IPS-NIHi7 (cell line): ENCODE measurements around the gene SECISBP2.
"Not testable (repeated sequence)": the region's sequence is repeated elsewhere in the genome, so short reads cannot be mapped to it uniquely, and the experiment has no call there.

Experiments
- DNase-seq: peaks from one replicate; pipeline ENCODE4 v3.0.0; 2012; ENCODE audit warnings: mixed read lengths; ENCODE audit errors: extremely low spot score

The SECISBP2 gene

DNA sequence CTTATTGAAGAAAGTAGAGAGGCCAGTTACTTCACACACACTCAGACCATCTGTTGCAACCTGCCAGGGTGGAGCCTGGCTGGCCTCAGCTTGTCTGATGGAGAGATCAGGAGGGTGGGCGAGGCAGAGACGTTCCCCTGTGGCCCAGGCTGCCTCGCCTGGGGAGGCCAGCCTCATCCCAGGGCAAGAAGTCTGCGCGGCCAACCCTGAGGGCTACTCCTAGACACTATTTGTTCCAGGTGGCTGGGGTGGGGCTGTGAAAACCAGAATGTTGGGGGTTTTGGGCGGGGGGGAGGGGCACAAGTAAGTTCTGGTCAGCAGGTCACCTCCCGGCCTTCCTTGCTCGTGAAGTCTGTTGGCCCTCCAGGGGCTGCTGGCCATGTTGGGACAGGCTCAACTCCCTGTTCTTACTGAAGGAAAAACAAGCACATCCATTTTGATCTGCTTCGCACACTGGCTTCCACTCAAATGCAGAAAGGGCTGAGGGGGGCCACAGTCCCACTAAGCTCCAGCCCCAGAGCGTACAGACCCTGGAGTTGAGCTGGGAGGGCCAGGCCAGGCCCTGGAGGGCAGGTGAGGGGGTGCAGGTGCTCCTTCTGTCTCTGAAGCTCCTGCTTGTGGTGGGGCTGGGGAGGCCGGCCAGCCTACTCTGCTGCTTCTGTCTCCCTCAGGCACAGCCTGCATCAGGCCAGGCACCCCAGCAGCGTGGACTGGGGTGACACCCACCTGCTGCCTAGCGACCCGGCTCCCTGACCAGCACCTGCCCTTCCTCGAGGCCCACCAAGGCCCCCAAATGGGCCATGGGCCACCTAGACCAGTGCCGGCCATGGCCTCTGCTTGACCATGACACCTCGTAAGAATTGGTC is 46.6 kb downstream of the SECISBP2 start:
- DNase-seq = no peak

DNA sequence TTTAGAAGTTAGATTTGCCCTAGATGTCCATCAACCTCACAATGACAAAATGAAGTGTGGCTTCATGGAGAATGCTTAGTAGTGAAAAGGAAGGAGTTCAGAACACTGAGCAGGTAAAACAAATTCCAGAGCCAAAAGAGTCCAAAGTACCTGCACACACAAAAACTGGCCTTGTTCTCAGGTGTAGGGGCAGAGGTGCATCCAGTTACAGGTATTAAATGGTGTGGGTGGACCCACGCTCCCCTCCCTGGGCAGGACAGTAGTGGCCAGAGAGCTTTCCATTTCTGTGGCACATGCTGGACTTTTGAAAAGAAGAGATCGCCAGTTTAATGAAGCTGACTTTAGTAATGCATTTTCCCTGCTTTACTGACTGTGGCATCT is 47.2 kb downstream of the SECISBP2 start:
- DNase-seq = no peak

DNA sequence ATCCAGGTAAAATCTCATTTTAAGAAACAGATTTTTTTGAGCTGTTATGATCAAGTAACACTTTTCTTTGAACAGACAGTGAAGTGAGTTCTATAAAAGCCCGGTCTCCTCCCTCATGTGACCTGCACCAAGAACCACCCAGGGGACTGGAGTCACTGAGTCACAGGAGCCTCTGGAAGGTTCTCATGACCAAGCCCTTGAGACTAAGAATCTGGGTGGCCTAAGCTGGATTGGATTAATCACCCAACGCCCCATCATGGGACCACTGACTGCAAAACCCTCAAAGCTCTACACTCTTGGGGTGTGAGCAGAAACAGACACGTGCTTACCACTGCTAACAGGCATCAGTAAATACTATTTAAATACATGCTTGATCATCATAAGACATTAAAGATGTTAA is 48.4 kb downstream of the SECISBP2 start:
- no peak for DNase-seq

DNA sequence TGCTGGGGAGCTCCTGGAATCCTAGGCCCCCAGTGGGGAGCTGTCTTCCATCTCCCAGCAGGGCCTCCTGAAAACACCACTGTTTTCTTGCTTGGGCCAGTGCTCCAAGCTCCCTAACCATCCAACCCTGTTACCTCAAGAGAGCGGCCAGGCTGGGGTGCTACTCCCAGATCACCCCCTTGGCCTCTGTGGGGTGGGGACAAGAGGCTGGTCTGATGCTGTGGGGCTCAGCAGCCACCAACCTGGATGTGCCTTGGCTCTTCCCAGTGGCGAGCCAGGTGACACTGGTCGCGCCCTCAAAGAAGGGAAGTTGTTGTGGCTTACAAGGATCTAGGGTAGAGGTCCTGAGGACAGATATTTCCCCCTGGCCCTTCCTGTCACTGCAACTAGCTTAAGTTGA is 49.0 kb downstream of the SECISBP2 start:
- no peak for DNase-seq

DNA sequence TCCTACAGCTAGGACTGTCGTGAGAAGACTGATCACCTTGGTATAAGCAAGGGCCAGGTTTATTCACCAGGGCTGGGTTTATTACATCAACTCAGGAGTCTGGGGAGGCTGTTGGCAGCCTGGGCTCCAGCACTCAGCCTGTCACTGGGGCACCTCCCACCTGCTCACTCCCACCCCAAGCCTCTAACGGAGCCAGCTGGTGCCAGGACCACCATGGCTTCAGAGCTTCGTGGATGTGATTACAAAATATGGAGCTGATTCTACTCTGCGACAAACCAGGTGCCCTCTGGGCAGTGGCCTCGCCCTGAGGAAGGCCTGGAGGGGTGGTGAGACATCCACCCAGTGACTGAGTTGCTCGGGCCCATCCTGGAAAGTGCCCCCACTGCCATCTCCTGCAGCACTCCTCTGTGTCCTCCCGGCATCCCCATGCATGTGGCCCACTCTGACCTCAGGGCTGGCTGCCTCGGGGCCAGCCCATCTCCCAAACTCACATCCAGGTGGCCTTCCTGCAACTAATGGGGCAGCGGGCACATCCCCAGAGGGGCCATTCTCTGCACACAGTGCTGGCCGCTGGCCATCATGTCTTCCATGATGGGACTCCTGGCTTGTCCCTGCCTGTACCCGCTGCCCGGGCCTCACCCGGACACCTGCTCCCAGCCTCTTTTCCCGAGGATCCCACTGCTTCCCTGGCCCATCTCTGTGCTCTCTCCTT is 49.6 kb downstream of the SECISBP2 start:
- DNase-seq = no peak

DNA sequence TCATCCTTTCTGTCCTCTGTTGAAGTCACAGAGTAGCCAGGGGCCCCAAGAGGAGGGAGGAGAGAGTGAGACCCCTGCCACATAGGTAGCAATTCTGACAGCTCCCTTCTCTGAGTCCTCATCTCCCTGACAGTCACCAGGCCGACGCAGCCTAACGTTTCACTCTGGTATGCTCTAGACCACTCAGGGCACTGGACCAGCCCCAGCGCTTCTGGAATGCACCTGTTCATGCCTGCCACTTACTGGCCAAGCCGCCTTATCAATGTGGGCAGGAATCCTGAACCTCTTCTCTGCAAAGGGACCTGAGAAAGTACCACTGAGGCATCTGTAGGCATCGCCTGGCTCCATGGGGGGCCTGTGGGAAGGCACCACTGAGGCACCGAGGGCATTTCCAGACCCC is 50.2 kb downstream of the SECISBP2 start:
- DNase-seq = no peak

DNA sequence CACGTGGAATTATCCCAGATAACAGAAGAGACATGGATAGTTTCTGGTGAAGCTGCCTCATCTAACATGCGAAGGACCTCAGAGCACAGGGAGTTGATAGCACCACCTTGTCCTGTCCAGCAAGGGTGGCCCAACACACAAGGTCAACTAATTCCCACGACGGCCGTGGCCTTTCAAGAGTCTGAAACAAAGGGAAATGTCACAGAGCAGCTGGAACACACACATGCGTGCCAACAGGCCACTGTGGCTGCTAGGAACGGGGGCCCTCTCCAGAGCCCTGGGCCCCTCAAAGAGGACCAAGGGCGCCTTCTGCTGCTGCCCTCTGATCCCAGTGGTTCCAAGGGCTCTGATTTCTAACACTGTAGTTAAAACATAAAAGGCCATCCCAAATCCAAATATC is 50.7 kb downstream of the SECISBP2 start:
- no peak for DNase-seq

DNA sequence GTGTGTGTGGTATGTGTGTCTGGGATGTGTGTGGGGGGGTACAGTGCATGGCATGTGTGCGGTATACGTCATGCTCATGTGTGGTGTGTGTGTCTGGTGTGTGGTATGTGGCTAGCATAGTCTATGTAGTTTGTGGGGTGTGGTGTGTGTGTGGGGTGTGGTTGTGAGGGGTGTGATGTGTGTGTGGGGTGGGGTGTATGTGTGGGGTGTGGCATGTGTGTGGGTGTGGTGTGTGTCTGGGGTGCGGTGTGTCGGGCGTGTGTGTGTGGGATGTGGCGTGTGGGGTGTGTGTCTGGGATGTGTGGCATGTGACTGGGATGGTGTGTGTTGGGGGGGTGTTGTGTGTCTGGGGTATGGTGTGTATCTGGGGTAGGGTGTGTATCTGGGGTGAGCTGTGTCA is 52.3 kb downstream of the SECISBP2 start:
- DNase-seq = no peak

DNA sequence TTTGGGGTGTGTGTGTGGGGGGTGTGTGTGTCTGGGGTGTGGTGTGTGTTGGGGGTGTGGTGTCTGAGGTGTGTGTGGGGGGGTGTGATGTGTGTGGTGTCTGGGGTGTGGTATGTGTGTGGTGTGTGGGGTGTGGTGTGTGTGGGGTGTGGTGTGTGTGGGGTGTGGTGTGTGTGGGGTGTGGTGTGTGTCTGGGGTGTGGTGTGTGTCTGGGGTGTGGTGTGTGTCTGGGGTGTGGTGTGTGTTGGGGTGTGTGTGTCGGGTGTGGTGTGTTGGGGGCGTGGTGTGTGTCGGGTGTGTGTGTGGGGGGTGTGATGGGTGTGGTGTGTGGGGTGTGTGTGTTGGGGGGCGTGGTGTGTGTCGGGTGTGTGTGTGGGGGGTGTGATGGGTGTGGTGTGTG is 53.5 kb downstream of the SECISBP2 start:
- DNase-seq = not testable (repeated sequence)

DNA sequence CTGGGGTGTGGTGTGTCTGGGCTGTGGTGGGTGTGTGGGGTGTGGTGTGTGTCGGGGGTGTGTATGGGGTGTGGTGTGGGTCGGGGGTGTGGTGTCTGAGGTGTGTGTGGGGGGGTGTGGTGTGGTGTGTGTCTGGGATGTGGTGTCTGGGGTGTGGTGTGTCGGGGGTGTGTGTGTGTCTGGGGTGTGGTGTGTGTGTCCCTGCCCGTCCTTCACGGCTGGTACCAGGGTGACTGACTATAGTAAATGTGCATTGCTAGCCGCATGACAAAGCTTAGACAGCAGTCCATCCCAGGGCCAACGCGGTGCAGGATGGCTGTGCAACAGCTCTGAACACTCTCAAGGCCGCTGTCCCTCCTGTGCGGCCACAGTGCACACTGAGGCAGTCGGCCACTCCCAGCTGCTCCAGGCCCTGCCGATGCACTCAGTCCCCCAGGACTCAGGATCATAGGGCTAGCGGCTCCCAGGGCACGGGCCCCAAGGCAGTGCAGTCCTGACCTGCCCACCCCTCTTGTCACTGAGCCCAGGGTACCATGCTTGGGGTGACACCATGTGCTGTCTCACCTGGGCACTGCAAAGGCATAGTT is 54.0 kb downstream of the SECISBP2 start:
- DNase-seq = no peak

DNA sequence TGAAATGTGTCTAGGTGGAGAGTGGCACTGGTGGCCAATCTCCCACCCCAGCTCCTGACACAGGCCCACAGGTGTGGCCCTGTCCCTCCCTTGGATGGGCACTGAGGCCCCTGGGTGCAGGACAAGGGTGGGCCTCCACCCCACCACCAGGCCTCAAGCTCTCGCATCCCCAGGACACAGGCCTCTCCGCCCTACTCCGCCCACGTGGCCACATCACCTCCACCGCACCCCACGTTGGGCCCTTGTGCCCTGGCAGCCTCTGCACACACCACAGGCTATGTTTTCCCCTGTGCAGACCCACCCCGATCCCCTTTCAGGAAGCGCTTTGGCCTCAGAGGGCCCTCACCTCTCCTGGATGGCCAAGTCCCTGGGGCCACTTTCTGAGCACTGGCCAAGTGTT is 54.7 kb downstream of the SECISBP2 start:
- DNase-seq = no peak

DNA sequence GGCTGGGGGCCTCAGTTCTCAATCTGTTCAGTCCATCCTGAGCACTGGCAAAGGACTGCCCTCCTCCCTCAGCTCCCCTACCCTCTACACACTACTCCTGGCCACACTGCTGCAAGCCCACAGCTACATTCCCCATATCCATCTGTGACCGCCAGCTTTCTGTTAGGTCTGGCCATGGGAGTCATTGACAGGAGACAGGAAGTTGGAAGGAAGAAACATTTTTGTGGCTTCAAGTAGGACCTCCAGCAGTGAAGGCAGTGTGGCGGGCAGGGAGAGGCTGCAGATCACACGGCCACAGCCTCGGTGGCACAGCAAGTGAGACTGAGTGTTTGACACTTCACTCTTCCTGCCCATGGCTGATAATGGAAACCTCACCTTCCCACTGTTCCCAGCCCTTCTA is 55.9 kb downstream of the SECISBP2 start:
- no peak for DNase-seq

DNA sequence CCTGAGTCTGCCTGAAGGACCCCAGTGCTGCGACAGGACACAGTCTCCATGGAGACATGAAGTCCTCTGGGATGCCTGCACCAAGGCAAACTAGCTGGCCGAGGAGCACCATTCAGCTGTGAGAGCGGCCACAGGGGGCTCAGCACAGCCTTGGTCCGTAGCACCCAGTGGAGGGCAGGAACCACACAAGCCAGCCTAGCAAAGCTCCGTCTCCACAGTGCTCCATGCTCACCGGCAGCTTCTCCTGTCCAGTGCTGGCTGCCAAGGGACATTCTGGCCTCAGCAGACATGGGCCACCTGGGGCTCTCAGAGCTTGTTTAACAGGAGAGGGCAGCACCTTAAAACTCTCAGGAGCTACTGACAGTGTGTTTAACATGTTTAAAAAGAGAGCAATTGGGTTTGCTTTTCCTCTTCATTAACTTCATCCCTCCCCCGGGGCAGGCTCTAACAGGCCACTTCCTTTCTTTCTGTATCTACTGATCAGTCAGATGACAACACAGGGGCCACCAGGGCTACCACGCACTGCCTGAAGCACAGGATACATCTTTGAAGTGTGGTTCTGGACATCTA is 57.0 kb downstream of the SECISBP2 start:
- DNase-seq = no peak

DNA sequence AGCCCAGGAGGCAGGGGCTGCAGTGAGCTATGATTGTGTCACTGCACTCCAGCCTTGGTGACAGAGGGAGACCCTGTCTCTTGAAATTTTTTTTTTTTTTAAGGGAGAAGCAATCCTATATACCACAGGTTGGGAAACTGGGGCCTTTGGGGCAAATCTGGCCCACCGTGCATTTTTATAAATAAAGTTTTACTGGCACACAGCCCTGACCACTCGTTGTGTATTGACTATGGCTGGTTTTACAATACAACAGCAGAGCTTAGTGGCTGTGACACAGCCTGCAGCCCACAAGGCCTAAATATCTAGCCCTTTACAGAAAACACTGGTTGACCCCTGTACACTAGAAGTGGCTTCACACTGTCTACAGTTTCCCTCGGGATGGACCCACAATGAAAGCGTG is 58.0 kb downstream of the SECISBP2 start:
- DNase-seq = no peak

DNA sequence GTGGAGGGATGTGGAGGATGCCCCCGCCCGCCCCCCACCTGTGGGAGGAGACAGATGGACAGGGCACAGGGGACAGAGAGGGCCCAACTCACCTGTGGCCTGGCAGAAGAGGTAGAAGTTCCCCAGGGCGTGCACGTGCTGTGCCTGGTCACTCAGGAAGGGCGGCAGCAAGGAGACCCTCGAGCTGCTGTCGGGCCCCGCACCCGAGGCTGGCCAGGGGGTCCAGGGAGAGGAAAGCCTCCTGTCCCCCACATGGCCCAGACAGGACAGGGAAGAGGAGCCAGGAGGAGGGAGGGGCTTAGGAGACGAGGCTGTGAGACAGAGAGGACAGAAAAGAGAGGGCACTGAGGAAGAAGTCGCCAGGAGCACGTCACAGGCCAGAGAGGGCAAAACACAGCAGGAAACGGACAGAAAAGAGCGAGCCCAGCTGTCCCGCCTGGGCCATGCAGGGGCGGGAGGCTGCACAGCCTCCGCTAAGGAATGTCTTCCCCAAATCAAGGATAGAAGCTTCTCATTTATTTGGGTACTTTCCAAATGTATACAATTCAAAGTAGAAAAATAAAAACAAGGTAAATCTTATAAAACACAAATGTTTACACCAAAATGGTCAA is 58.5 kb downstream of the SECISBP2 start:
- no peak for DNase-seq

DNA sequence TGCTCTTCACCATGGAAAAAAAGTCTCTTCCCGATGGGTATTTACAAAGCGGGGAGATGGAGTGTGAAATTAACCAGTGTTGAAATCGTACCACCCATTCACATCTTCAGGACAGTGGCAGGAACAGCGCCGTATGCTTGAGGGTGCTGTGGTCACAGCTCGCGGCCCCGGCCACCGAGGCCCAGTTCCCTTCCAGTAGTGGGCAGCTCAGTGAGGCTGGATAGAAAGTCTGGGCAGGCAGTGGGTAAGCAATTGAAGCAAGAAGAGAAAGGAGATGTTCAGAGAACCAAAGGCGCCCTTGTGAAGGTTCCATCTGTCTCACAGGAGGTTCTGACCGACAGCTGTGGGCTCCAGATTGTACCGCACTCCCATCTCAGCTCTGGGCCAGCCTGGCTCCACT is 59.1 kb downstream of the SECISBP2 start:
- DNase-seq = no peak

DNA sequence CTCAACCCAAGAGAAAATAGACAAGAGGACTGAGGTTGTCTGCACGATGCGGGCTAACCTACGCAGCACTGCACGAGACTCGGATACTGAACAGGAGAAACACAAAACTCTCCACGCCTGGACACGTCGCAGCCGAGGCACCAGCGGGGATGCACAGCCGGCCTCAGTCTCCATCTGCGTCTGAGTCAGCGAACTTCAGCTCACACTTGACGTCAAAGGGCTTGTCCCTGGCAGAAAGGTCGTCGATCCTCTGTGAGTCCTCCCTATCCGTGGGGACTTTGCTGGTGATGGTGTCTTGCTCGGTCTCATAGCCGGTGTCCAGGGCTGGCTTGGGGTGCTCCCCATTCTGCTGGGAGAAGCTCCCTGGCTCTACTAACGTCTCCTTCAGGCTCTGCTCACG is 60.2 kb downstream of the SECISBP2 start:
- no peak for DNase-seq

DNA sequence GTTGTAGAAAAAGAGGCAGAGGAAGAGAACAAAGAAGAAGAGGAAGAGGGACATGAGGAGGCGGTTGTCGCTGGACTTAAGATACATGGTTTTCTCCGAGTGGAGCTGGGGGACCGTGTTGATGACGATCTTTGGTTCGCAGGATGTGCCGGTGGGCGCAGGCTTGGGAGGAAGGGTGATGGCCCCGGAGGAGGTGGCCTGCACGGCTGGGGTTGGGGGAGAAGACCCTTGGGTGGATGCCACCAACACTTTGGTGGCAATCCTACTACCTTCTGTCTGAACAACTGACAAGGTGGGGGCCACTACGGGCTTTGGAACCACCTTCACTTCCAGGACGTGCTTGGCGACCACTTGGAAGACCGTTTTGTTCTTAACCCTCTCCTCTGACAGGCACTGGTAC is 60.7 kb downstream of the SECISBP2 start:
- DNase-seq = no peak

DNA sequence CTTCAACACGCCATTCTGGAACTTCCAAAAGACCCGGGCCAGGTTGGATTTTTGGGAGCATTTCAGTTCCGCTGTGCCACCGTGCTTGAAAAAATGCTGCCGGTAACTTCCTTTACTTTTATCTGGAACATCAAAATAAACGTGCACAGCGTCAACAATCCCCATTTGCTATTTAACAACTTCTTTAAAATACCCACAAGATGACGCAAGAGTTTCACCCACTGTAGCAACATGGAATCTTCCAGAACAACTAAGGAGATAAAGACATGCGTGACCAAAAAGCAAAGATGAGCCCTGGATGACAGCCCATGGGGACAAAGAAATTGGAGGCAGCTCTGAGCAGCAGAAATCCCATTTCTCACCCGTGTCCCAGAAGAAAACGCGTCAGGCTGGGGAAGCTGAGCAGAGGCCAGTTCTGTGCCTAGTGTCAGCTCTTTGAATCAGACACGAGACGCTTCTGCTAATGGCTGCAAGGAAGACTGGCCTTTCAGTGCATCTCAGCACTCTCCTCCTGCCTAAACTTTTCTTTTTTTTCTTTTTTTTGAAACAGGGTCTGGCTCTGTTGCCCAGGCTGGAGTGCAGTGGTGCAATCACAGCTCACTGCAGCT is 61.3 kb downstream of the SECISBP2 start:
- DNase-seq = no peak

DNA sequence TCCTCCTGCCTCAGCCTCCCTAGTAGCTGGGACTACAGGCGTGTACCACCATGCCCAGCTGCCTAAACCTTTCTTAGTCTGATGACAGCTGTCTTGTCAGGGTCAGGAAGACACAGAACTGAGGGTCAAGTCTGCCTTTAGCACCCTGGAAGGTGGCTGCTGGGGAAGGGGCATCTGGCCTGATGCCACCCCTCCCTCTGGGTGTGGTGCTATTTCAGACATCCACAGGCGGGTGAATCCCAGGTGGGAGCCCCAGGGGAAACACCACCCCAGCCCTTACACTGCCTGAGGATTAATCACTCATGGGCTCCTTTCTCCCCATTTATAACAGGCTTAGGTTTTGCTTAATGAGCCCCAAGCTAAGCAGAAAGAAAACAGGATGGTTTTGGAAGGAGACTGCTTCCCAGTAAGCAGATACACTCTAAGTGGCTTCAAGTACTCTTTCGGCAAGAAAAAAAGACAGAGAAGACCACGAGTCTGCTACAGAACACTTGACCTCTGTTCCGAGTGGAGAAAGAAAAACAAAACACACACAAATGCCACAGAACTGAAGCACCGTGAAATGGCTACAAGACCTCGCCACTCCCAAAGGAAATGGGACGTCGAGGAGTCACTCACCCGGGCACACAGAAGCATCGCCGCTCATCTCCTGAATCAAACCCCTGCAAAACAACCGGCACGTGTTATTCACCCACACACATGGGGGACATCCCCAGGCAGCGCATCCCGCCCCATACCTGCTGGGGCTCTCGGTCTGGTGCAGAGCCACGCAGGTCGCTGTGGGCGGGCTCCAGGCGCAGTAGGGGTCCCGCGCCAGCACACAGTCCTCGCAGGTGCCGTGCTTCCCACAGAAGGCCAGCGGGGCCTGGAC is 62.4 kb downstream of the SECISBP2 start:
- no peak for DNase-seq

DNA sequence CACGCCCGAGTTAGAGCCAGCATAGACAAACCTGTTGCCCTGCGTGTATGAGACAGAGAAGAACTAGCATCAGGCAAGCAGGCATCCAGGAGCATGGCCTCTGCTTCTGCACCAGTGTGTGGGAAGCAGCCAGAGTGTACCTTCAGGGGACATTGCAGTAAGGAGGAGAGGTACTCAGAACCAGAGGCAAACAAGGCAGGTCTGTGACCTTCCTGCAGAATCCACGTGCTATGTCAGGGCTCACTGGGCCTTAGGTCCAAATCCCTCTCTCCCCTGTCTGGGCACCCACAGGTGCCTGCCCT is 63.0 kb downstream of the SECISBP2 start:
- DNase-seq = no peak
